GM08714 (cell line): ENCODE data around the gene TAF1D.

Experiments
- H3K4me3 ChIP-seq: fragments of 200-500 bp; sonication (Bioruptor generic); 2 replicates; pipeline ENCODE4 v1.5.1; 2014; ENCODE audit warnings: mild to moderate bottlenecking, low read length, inconsistent platforms
- ZNF274 ChIP-seq: IDR thresholded peaks from 2 replicates; pipeline ENCODE4 v1.6.1; 2012; ENCODE audit warnings: mild to moderate bottlenecking, low read depth, low read length

TAF1D gene

GRCh38 chr11:93719310-93719709 is 22.0 kb downstream of the TAF1D start:
- TF ChIP-seq ZNF274 = no peak
- no peak overlapping the region for H3K4me3 ChIP-seq

GRCh38 chr11:93718057-93718563 is 23.2 kb downstream of the TAF1D start:
- TF ChIP-seq ZNF274 = no peak
- no peak overlapping the region for H3K4me3 ChIP-seq

- no peak for TF ChIP-seq ZNF274
- H3K4me3 ChIP-seq = no peak overlapping the region
These were observed 23.8 kb downstream of the TAF1D start for GRCh38 chr11:93717501-93717900.

GRCh38 chr11:93715797-93716396 is 25.4 kb downstream of the TAF1D start:
- H3K4me3 ChIP-seq = no peak overlapping the region
- TF ChIP-seq ZNF274 = no peak

GRCh38 chr11:93712678-93713077 is 28.6 kb downstream of the TAF1D start:
- no peak for TF ChIP-seq ZNF274
- no peak overlapping the region for H3K4me3 ChIP-seq

- no peak for TF ChIP-seq ZNF274
- no peak overlapping the region for H3K4me3 ChIP-seq
These were observed 31.1 kb downstream of the TAF1D start for GRCh38 chr11:93710239-93710638.

GRCh38 chr11:93704237-93704636 is 37.1 kb downstream of the TAF1D start:
- no peak overlapping the region for H3K4me3 ChIP-seq

GRCh38 chr11:93700830-93701229 is 40.5 kb downstream of the TAF1D start:
- no peak overlapping the region for H3K4me3 ChIP-seq
- TF ChIP-seq ZNF274 = no peak

More at GRCh38 chr11:93704237-93704636, 37.1 kb downstream of the TAF1D start:
- no peak for TF ChIP-seq ZNF274

- no peak for TF ChIP-seq ZNF274
- no peak overlapping the region for H3K4me3 ChIP-seq
These were observed 43.7 kb downstream of the TAF1D start for GRCh38 chr11:93697611-93698010.

GRCh38 chr11:93694557-93694956 is 46.7 kb downstream of the TAF1D start:
- no peak for TF ChIP-seq ZNF274
- no peak overlapping the region for H3K4me3 ChIP-seq

- TF ChIP-seq ZNF274 = no peak
- H3K4me3 ChIP-seq = no peak overlapping the region
These were observed 47.2 kb downstream of the TAF1D start for GRCh38 chr11:93694109-93694508.

GRCh38 chr11:93689240-93689639 is 52.1 kb downstream of the TAF1D start:
- no peak for TF ChIP-seq ZNF274
- H3K4me3 ChIP-seq = no peak overlapping the region

- H3K4me3 ChIP-seq = no peak overlapping the region
- no peak for TF ChIP-seq ZNF274
These were observed 54.5 kb downstream of the TAF1D start for GRCh38 chr11:93686812-93687211.

GRCh38 chr11:93686226-93686625 is 55.1 kb downstream of the TAF1D start:
- no peak overlapping the region for H3K4me3 ChIP-seq
- no peak for TF ChIP-seq ZNF274
